Body of pancreas (tissue), 4 donors: ENCODE measurements around the gene PAK5.

Experiments
- CTCF ChIP-seq, 7 experiments: fragments of 450-650 bp in 4 of 7; fragments of 200-600 bp in 3 of 7; sonication (generic) in 3 of 7; IDR thresholded peaks; one replicate each; pipeline ENCODE4 v1.5.1; 2016 to 2019; ENCODE audit warnings: antibody characterized with exemption in 7 of 7
- POLR2A ChIP-seq, 3 donors: fragments of 450-650 bp; IDR thresholded peaks; one replicate each; pipeline ENCODE4 v1.6.1; 2016; ENCODE audit warnings: antibody characterized with exemption in 3 of 3, mild to moderate bottlenecking in 2 of 3

GRCh38 chr20:9637889-9638288 is 201.0 kb downstream of the PAK5 start:
- TF ChIP-seq POLR2A (IDR thresholded peaks at IDR 0.05) (no peak), CTCF (IDR thresholded peaks at IDR 0.05) (no peak)
